ENCODE results near the gene ARHGAP27.

Gene ARHGAP27

GRCh38 chr17:45436161-45436560 lies 3.5 kb upstream of the ARHGAP27 start:
- H3K4me3 ChIP-seq (ENCODE audit: low read depth, low read length): no peak overlapping the region
- no peak for DNase-seq (ENCODE audit: low read depth, low spot score)
- in situ Hi-C loops (cut with HindIII; ENCODE audit: low sequenced_read_pairs): no loop called here
- TF ChIP-seq, protein P1, sequence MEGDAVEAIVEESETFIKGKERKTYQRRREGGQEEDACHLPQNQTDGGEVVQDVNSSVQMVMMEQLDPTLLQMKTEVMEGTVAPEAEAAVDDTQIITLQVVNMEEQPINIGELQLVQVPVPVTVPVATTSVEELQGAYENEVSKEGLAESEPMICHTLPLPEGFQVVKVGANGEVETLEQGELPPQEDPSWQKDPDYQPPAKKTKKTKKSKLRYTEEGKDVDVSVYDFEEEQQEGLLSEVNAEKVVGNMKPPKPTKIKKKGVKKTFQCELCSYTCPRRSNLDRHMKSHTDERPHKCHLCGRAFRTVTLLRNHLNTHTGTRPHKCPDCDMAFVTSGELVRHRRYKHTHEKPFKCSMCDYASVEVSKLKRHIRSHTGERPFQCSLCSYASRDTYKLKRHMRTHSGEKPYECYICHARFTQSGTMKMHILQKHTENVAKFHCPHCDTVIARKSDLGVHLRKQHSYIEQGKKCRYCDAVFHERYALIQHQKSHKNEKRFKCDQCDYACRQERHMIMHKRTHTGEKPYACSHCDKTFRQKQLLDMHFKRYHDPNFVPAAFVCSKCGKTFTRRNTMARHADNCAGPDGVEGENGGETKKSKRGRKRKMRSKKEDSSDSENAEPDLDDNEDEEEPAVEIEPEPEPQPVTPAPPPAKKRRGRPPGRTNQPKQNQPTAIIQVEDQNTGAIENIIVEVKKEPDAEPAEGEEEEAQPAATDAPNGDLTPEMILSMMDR (IDR thresholded peaks at IDR 0.05; ENCODE audit: low read depth, low read length): no peak

DNA sequence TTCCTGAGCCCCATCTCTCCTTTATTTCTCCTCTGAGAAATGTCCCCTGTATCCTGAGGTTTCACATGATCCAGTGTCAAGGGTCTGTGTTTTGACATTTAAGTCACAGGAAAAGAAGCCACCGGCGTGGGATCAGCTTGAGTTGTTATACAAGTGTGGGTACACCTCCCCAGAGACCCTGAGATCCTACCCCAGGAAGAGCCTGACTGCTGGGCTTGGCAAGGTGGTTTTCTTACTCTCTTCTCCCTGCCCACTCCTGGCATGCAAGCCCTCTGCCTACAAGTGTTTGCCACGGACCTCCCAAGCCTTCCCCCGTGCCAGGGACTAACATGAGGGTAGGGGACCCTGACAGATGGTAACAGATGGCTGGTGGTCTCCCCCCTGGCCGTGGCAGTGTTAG lies 2.8 kb upstream of the ARHGAP27 start:
- H3K4me3 ChIP-seq (ENCODE audit: low read depth, low read length): no peak overlapping the region
- TF ChIP-seq, protein P1 (IDR thresholded peaks at IDR 0.05; ENCODE audit: low read depth, low read length): no peak
- in situ Hi-C loops (cut with HindIII; ENCODE audit: low sequenced_read_pairs): no loop called here
- DNase-seq (ENCODE audit: low read depth, low spot score): no peak

DNA sequence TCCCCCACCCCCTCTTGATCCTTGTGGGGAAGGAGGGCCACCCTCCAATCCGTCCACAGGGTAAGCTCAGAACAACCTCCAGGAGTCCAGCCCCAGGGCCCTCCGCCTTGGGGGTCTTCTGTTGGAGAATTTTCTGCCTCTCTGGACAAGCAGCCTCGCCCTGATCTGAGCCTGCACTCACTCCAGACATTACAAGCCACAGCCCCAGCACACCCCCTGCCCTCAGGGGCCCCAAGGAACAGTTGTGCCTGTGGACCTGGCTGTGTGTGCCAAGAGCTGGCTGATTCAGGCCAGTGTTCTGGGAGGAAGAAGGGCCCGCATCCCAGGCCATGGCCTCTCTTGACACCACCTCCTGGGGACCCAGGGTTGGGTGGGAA lies 477 bp upstream of the ARHGAP27 start:
- in situ Hi-C loops (cut with HindIII; ENCODE audit: low sequenced_read_pairs): no loop called here
- no peak overlapping the region for H3K4me3 ChIP-seq (ENCODE audit: low read depth, low read length)
- DNase-seq (ENCODE audit: low read depth, low spot score): no peak
- TF ChIP-seq, protein P1 (IDR thresholded peaks at IDR 0.05; ENCODE audit: low read depth, low read length): no peak

- peak overlapping the region; percentile 35 for H3K4me3 ChIP-seq (ENCODE audit: low read depth, low read length)
- TF ChIP-seq, protein P1 (IDR thresholded peaks at IDR 0.05; ENCODE audit: low read depth, low read length): no peak
- in situ Hi-C loops (cut with HindIII; ENCODE audit: low sequenced_read_pairs): no loop called here
- no peak for DNase-seq (ENCODE audit: low read depth, low spot score)
Observed at GRCh38 chr17:45431531-45432404, 902 bp downstream of the ARHGAP27 start.

DNA sequence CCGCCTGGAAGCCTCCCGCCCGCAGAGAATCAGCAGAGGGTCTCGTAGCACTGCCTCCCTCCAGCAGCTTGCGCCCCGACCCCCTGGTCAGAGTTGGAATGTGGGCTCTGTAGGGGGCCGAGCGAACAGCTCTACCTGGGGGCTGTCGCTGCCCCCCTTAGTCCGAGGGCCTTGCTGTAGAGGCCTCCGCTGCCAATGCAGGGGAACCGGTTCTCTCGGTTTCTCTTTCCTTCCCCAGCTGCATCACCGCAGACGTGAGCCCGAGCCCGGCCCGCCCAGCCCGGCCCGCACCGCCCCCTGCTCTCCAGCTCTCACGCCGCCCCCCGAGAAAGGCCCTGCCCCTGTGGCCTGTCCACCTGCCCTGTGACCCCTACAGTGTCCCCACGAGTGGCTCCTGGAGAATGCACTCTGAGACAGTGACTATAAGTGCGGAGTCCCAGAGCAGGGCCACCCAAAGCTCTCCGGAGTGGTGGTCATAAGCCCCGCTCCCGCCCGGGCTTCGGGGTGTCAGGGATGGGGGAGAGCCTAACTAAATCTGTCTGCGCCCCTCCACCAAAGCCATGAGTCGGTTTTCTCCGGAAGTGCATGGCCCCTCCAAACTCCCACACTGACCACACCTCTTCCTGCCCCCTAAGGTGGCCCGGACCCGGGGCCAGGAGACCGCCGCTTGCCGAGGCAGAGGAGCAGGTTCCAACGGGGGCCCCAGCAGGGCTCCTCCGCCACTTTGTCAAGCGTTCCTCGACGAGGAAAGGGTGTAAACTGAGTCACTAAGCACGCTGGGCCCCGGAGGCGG lies 1.7 kb downstream of the ARHGAP27 start:
- in situ Hi-C loops (cut with HindIII; ENCODE audit: low sequenced_read_pairs): no loop called here
- DNase-seq (ENCODE audit: low read depth, low spot score): no peak
- peak overlapping the region; percentile 35 for H3K4me3 ChIP-seq (ENCODE audit: low read depth, low read length)
- TF ChIP-seq, protein P1 (IDR thresholded peaks at IDR 0.05; ENCODE audit: low read depth, low read length): no peak

GRCh38 chr17:45430006-45430737 lies 2.5 kb downstream of the ARHGAP27 start:
- DNase-seq (ENCODE audit: low read depth, low spot score): no peak
- H3K4me3 ChIP-seq (ENCODE audit: low read depth, low read length): no peak overlapping the region
- TF ChIP-seq, protein P1 (IDR thresholded peaks at IDR 0.05; ENCODE audit: low read depth, low read length): no peak
- in situ Hi-C loops (cut with HindIII; ENCODE audit: low sequenced_read_pairs): no loop called here

All from astrocyte of the spinal cord (primary cell).